Spinal cord (tissue), 10 donors: Measurements from ENCODE around the gene TAB2. TPM values are rescaled to one million over a fixed set of nuclear protein-coding genes. Genes with fewer than 3 reads are reported as not detected.

Experiments used
- DNase-seq, 6 donors: peaks; one replicate each; pipeline versions ENCODE4 v3.0.0 to v3.0.0-alpha.2; 2013 to 2015; ENCODE audit warnings: low spot score in 6 of 6, low read depth in 4 of 6
- H3K27ac ChIP-seq: one replicate; pipeline ENCODE4 v1.5.1; 2013; ENCODE audit warnings: low read depth, low read length, control low read depth
- H3K27me3 ChIP-seq: one replicate; pipeline ENCODE4 v1.6.1; 2013; ENCODE audit warnings: low read length; ENCODE audit not compliant: control insufficient read depth, insufficient read depth
- H3K36me3 ChIP-seq: one replicate; pipeline ENCODE4 v1.6.1; 2013; ENCODE audit warnings: low read length; ENCODE audit not compliant: control insufficient read depth, insufficient read depth
- H3K4me1 ChIP-seq: one replicate; pipeline ENCODE4 v1.6.1; 2013; ENCODE audit warnings: low read length; ENCODE audit not compliant: control insufficient read depth, insufficient read depth
- H3K4me3 ChIP-seq: one replicate; pipeline ENCODE4 v1.5.1; 2013; ENCODE audit warnings: low read depth, low read length, control low read depth
- H3K9me3 ChIP-seq: one replicate; pipeline ENCODE4 v1.6.1; 2013; ENCODE audit warnings: low read length; ENCODE audit not compliant: control insufficient read depth, insufficient read depth
- WGBS: methylation state at CpG from one replicate; pipeline ENCODE4 v1.1.5; 2013; ENCODE audit warnings: missing lambda C conversion rate; ENCODE audit not compliant: insufficient coverage; 5-methylcytosine and 5-hydroxymethylcytosine counted together
- long read RNA-seq, 4 donors: transcript quantifications; one replicate each; lab custom pipeline, GENCODE V29; 2026
- polyA plus RNA-seq, 2 donors: library from polyadenylated mRNA; unstranded; fragments of 120-200 nt; gene quantifications; one replicate each; pipeline ENCODE4 v1.2.1, GENCODE V29; 2013; ENCODE audit not compliant: insufficient read length in 2 of 2
- total RNA-seq, 2 donors: library from RNA; depleted of rRNA in 1 of 2; stranded (reverse); fragments of 120-200 nt in 1 of 2; fragments of >200 nt in 1 of 2; gene quantifications; one replicate each; pipeline versions ENCODE4 v1.2.3 to v1.2.4, GENCODE V29; 2013 to 2014
- donor health status: healthy.

TAB2 gene
- total RNA-seq = 10 to 100 TPM; 57.6 to 65.1 TPM
- 10 to 100 TPM; 57.8 to 69.7 TPM for polyA plus RNA-seq
- long read RNA-seq, donor 1, full-length matches to known transcripts = 3 of 19 reads
- long read RNA-seq, donor 1, partial matches to known transcripts = 9 of 19 reads
- long read RNA-seq, donor 1, other reads (novel, unspliced or antisense) = 7 of 19 reads
- long read RNA-seq, donor 2, partial matches to known transcripts = 5 of 6 reads
- long read RNA-seq, donor 2, other reads (novel, unspliced or antisense) = 0 of 6 reads
- long read RNA-seq, donor 3, partial matches to known transcripts = 32 of 32 reads
- long read RNA-seq, donor 3, other reads (novel, unspliced or antisense) = 0 of 32 reads
- long read RNA-seq, donor 4, full-length matches to known transcripts = 1 of 24 reads
- long read RNA-seq, donor 4, partial matches to known transcripts = 23 of 24 reads
- long read RNA-seq, donor 4, other reads (novel, unspliced or antisense) = 0 of 24 reads

- no peaks in the 10 kb centered on the region for H3K9me3 ChIP-seq
- DNase-seq = peak in 5 of 6 donors; percentile 40 to 82 (median 44)
- WGBS = 0% methylated on average over 28 of the region's 92 CpGs
- H3K27me3 ChIP-seq = no peaks in the 10 kb centered on the region
- peak within 1 kb of the TSS; percentile 96 for H3K27ac ChIP-seq
- H3K4me3 ChIP-seq = peak within 1 kb of the TSS; percentile 84
- no peaks in the 10 kb centered on the region for H3K36me3 ChIP-seq
- peaks cover 4% of the 10 kb centered on the region for H3K4me1 ChIP-seq
These were observed at the start of gene TAB2 for GRCh38 chr6:149317644-149318571. Gene TAB2, plus strand, starts transcription at chr6:149317712. Its CDS starts 52,286 bp downstream, at chr6:149369998.

GRCh38 chr6:149268146-149268545 is 49.4 kb upstream of the TAB2 start:
- WGBS = 88% methylated on average over 4 of the region's 5 CpGs
- Histone ChIP-seq H3K36me3 (no peaks in the 10 kb centered on the region), H3K27me3 (no peaks in the 10 kb centered on the region), H3K27ac (no peak overlapping the region), H3K4me3 (no peak overlapping the region), H3K9me3 (no peaks in the 10 kb centered on the region), H3K4me1 (no peaks in the 10 kb centered on the region)
- DNase-seq = no peak

- Histone ChIP-seq H3K9me3 (no peaks in the 10 kb centered on the region), H3K27ac (no peak overlapping the region), H3K27me3 (no peaks in the 10 kb centered on the region), H3K4me1 (no peaks in the 10 kb centered on the region), H3K4me3 (no peak overlapping the region), H3K36me3 (no peaks in the 10 kb centered on the region)
- no CpG with 5 or more reads among the region's 1 CpG for WGBS
- DNase-seq = no peak
These were observed 48.7 kb upstream of the TAB2 start for GRCh38 chr6:149268768-149269167.

- 100% methylated on average over 3 of the region's 4 CpGs for WGBS
- no peak overlapping the region for H3K27ac ChIP-seq
- H3K9me3 ChIP-seq = no peaks in the 10 kb centered on the region
- no peak for DNase-seq
- no peaks in the 10 kb centered on the region for H3K27me3 ChIP-seq
- no peaks in the 10 kb centered on the region for H3K36me3 ChIP-seq
- no peaks in the 10 kb centered on the region for H3K4me1 ChIP-seq
- no peak overlapping the region for H3K4me3 ChIP-seq
These were observed 46.9 kb upstream of the TAB2 start for GRCh38 chr6:149270616-149271015.

- Histone ChIP-seq H3K9me3 (no peaks in the 10 kb centered on the region), H3K27ac (no peak overlapping the region), H3K27me3 (no peaks in the 10 kb centered on the region), H3K36me3 (no peaks in the 10 kb centered on the region), H3K4me3 (no peak overlapping the region), H3K4me1 (no peaks in the 10 kb centered on the region)
- no CpG with 5 or more reads among the region's 8 CpGs for WGBS
- DNase-seq = no peak
These were observed 45.9 kb upstream of the TAB2 start for GRCh38 chr6:149271348-149272340.

- WGBS = 74% methylated on average over 4 of the region's 4 CpGs
- Histone ChIP-seq H3K27me3 (no peaks in the 10 kb centered on the region), H3K9me3 (no peaks in the 10 kb centered on the region), H3K36me3 (no peaks in the 10 kb centered on the region), H3K4me1 (no peaks in the 10 kb centered on the region), H3K27ac (no peak overlapping the region), H3K4me3 (no peak overlapping the region)
- no peak for DNase-seq
These were observed 44.2 kb upstream of the TAB2 start for GRCh38 chr6:149273318-149273717.

GRCh38 chr6:149275621-149276020 is 41.9 kb upstream of the TAB2 start:
- WGBS = 90% methylated on average over 2 of the region's 3 CpGs
- Histone ChIP-seq H3K27me3 (no peaks in the 10 kb centered on the region), H3K36me3 (no peaks in the 10 kb centered on the region), H3K27ac (no peak overlapping the region), H3K4me1 (no peaks in the 10 kb centered on the region), H3K9me3 (no peaks in the 10 kb centered on the region), H3K4me3 (no peak overlapping the region)
- no peak for DNase-seq

GRCh38 chr6:149277621-149278020 is 39.9 kb upstream of the TAB2 start:
- H3K4me1 ChIP-seq = no peaks in the 10 kb centered on the region
- H3K27me3 ChIP-seq = no peaks in the 10 kb centered on the region
- H3K9me3 ChIP-seq = no peaks in the 10 kb centered on the region
- no peak overlapping the region for H3K4me3 ChIP-seq
- no peak for DNase-seq
- H3K27ac ChIP-seq = no peak overlapping the region
- H3K36me3 ChIP-seq = no peaks in the 10 kb centered on the region

- DNase-seq = no peak
- no peaks in the 10 kb centered on the region for H3K9me3 ChIP-seq
- H3K4me3 ChIP-seq = no peak overlapping the region
- H3K36me3 ChIP-seq = no peaks in the 10 kb centered on the region
- H3K27ac ChIP-seq = no peak overlapping the region
- H3K4me1 ChIP-seq = no peaks in the 10 kb centered on the region
- 100% methylated on average over 1 of the region's 1 CpG for WGBS
- no peaks in the 10 kb centered on the region for H3K27me3 ChIP-seq
These were observed 38.5 kb upstream of the TAB2 start for GRCh38 chr6:149278997-149279396.
